Esophagus muscularis mucosa (tissue), 3 donors: Measurements from ENCODE around the gene LRRN4.

ENCODE experiments used
- POLR2A ChIP-seq: fragments of 450-650 bp; IDR thresholded peaks from one replicate; pipeline ENCODE4 v1.6.1; 2017; ENCODE audit warnings: antibody characterized with exemption, moderate library complexity, mild to moderate bottlenecking, low read depth
- TF ChIP-seq, protein P1 (sequence below), 3 experiments: fragments of 200-600 bp in 2 of 3; fragments of 450-650 bp in 1 of 3; sonication (generic) in 2 of 3; IDR thresholded peaks; one replicate each; pipeline ENCODE4 v1.5.1; 2017 to 2019; ENCODE audit warnings: antibody characterized with exemption in 3 of 3, mild to moderate bottlenecking in 2 of 3, moderate library complexity in 1 of 3

DNA sequence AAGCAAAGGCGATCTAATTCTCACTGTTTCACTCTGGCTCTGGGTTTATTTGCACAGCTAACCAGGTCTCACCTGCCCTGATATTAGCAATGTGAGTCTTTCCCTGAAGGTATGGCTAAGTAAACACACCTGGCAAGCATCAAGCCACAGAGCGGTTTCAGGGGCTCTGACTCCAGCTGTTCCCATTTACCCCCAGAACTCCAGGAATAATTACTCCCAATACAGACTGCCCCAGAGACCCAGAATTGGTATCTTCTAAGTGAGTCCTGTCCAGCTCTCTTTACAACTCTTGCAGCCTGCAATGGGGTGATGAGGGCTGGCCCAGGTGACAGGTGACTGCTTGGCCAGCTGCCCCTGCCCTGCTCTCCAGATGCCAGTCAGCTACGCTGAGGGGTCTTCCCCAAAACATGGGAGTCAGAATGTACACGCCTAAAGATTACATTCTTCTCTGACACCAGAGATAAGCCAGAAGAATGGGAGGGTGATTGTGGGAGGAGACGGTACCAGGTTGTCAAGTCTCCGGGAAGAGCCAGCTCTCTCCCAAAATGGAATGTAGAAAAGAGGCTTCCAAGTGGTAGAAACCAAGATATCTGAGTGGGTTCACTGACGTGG is 4.9 kb upstream of the LRRN4 start:
- TF ChIP-seq, protein P1, sequence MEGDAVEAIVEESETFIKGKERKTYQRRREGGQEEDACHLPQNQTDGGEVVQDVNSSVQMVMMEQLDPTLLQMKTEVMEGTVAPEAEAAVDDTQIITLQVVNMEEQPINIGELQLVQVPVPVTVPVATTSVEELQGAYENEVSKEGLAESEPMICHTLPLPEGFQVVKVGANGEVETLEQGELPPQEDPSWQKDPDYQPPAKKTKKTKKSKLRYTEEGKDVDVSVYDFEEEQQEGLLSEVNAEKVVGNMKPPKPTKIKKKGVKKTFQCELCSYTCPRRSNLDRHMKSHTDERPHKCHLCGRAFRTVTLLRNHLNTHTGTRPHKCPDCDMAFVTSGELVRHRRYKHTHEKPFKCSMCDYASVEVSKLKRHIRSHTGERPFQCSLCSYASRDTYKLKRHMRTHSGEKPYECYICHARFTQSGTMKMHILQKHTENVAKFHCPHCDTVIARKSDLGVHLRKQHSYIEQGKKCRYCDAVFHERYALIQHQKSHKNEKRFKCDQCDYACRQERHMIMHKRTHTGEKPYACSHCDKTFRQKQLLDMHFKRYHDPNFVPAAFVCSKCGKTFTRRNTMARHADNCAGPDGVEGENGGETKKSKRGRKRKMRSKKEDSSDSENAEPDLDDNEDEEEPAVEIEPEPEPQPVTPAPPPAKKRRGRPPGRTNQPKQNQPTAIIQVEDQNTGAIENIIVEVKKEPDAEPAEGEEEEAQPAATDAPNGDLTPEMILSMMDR (IDR thresholded peaks at IDR 0.05) = no peak
- TF ChIP-seq POLR2A = no peak
